GM12892 (cell line): Measurements from ENCODE around the gene KCNK1.
"Not testable (repeated sequence)": the region's sequence is repeated elsewhere in the genome, so short reads cannot be mapped to it uniquely, and the experiment has no call there.

ENCODE experiments used
- DNase-seq: peaks from one replicate; pipeline ENCODE4 v3.0.0; 2011; ENCODE audit not compliant: insufficient read length
- FAIRE-seq: peaks from 2 replicates; lab custom pipeline; 2011; peaks lifted over from hg19 to GRCh38; lab: Jason Lieb, UNC
- POLR2A ChIP-seq: IDR thresholded peaks from 2 replicates; pipeline ENCODE4 v1.6.1; 2011; ENCODE audit warnings: low read depth, low read length, control low read depth
- POLR2AphosphoS5 ChIP-seq: IDR thresholded peaks from 2 replicates; pipeline ENCODE4 v1.6.1; 2011; ENCODE audit warnings: low read depth, low read length, control low read depth
- TAF1 ChIP-seq: IDR thresholded peaks from 2 replicates; pipeline ENCODE4 v1.6.1; 2011; ENCODE audit warnings: low read depth, mild to moderate bottlenecking, control low read depth, low read length, borderline replicate concordance

Gene KCNK1

DNA sequence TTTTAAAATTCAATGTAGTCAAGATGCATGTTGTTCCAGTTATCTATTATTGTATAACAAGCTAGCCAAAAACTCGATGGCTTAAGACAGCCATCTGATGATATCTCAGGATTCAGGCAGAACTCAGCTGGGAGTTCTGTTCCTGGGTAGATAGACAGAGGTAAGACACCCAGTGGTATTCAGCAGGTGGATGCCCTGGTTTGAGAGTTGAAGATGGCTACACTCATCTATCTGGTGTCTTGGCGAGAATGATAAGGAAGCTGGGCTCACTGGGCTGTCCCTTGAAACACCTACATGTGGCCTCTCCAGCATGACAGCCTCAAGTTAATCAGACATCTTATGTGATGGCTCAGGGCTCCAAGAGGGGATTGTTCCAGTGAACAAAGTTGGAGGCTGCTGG lies 3.3 kb upstream of the KCNK1 start:
- FAIRE-seq = no peak
- no peak for DNase-seq
- no peak for TF ChIP-seq POLR2A
- TF ChIP-seq POLR2AphosphoS5 = no peak
- no peak for TF ChIP-seq TAF1

DNA sequence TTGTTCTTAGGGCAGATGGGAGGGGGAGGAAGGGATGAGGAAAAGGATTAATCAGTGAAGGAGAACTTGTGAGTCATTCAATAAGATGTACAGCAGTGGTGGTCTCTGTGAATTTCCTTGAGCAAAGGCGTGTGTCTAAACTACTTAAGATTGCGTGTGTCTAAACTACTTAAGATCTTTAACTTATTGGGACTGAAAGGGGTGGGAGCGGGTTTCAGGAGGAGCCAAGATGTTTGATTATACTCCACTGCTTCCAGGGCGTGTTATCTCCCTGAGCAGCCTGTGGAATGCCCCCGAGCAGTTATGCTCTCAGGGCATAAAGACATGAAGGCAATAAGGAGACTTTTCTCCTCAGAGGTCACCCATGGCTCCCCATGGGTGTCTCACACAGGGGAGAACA lies 2.5 kb upstream of the KCNK1 start:
- not testable (repeated sequence) for DNase-seq, FAIRE-seq

DNA sequence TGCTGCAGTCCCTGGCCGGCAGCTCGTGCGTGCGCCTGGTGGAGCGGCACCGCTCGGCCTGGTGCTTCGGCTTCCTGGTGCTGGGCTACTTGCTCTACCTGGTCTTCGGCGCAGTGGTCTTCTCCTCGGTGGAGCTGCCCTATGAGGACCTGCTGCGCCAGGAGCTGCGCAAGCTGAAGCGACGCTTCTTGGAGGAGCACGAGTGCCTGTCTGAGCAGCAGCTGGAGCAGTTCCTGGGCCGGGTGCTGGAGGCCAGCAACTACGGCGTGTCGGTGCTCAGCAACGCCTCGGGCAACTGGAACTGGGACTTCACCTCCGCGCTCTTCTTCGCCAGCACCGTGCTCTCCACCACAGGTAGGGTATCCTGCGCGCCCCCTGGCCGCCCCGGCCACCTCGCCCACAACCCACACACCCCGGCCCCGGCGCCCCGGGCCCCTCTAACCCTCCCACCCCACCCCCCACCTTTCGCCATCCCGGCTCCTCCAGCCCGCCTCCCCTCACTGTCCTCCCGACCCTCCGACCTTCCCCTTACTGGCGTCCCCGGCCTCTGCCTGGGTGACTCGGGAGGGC lies 352 bp downstream of the KCNK1 start:
- DNase-seq = peak; percentile 44
- FAIRE-seq = no peak
- no peak for TF ChIP-seq TAF1
- TF ChIP-seq POLR2AphosphoS5 = no peak
- 0 out of 2 replicates have a peak, but pooled peaks have one; percentile 19 for TF ChIP-seq POLR2A

DNA sequence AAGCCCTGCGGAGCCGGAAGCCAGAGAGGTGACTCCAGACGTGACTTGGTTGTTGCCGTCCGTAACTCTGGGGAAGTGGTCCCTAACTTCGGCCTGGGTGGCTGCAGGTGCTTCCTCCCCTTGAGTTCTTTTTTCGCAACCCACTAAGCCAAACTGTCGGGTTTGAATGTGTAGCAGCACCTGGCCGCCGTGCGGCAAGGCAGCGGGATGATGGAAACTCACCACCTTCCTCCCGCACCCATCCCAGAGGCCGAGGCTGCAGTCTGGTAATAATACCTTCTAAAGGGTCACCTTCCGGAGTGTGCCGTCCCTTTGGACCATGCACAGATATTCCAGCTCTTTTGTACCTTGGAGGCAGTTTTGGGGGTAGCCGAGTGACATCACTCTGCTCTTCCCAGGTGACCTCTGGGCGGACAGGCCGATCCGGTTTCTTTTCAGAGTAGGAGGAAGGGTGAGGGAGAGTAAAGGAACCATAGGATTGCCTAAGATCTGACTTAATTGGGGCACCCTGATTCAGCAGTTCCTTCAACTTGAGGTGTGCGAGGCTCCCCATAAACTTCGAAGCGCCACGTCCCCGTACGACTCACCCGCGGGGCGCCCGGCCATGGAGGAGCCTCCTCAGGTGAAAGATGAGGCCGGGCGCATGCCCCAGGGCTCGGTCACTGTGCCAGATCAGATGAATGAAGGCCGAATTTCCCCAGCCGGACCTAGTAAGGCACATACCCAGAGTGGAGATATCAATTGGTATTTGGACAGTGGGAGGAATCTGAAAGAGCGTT lies 1.0 kb downstream of the KCNK1 start:
- DNase-seq = peak; percentile 36
- peak; percentile 36 for FAIRE-seq
- no peak for TF ChIP-seq POLR2A
- TF ChIP-seq TAF1 = no peak
- TF ChIP-seq POLR2AphosphoS5 = no peak

DNA sequence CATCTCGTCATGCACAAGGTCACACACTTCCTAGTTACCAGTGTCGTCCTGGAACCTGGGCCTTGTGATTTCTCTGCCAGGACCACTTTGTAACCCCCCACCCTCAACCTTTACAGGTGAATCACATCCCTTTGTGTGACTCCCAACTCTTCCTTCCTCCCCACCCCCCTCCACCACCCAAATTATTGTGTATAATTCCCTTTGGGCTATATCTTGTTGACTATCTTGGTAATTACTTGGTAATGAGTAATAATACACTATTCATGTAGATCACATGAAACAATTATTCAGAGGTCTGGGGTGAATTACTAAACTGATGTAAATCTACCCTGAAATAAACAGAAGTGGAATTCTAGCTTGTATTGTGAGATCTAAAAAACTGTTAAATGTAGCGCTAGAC lies 1.7 kb downstream of the KCNK1 start:
- TF ChIP-seq POLR2AphosphoS5 (no peak), TAF1 (no peak), POLR2A (no peak)
- FAIRE-seq (no peak), DNase-seq (no peak)

DNA sequence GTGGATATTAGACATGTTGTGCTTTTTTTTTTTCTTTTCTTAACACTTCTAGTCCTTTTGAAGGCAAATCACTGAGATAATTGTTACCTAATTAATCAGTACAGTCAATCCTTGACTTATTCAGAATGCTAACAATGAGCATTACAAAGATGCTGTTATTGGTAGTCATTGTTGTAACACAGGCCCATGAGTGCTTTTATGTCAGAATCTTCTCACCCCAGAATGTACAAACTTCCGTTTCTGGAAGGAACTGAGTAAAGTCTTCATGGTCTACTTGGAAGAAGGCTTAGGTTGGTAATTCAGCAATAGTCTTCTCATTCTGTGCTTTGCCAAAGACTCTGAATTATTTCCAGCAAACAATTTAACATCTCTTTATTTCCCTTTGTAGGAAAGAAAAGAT lies 3.1 kb downstream of the KCNK1 start:
- DNase-seq = no peak
- TF ChIP-seq POLR2AphosphoS5 = no peak
- TF ChIP-seq TAF1 = no peak
- no peak for TF ChIP-seq POLR2A
- FAIRE-seq = no peak

DNA sequence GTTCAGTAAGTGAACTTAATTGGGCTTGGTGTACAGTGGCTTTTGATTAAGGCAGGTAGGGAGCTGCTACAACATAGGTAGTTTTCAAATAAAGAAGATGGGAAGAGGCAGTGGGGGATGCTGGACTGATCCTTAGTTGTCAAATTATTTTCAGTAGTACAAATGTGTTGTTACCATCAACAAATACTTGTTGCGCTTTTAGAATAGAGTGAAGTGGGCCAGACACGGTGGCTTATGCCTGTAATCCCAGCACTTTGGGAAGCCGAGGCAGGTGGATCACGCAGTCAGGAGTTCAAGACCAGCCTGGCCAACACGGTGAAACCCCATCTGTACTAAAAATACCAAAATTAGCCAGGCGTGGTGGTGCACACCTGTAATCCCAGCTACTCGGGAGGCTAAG lies 5.5 kb downstream of the KCNK1 start:
- not testable (repeated sequence) for DNase-seq, FAIRE-seq

DNA sequence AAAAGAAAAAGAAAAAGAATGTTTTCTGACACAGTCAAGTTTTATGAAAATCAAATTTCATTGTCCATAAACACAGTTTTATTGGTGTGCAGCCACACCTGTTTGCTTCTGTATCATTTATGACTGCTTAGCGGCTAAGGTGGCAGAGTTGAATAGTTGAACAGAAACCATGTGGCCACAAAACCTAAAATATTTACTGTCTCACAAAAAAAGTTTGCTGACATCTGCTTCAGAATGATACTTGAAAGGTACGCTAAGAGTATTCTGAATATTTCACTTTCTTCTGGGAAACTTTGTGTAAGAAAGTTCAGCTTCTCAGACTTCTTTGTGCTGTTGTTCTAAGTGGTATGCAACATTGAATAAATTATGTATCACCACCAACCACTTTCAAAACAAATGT lies 6.2 kb downstream of the KCNK1 start:
- DNase-seq (no peak), FAIRE-seq (no peak)
- TF ChIP-seq TAF1 (no peak), POLR2AphosphoS5 (no peak), POLR2A (no peak)

DNA sequence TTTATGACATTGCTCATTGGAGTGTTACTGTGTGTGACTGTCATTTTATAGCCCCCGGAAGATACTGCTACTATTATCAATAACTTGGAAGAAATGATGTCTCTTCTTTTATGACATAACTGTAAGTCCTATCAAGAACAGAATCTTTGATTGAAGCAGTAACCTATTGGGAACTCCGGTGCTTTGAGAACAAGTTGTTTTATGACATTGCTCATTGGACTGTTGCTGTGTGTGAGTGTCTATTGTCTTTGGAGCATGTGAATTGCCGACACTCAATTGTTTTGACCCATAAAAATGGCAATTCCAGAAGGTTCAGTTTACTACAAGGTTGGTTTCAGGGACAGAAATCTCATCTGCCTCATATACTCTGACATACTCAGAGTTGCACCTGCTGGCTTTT lies 8.0 kb downstream of the KCNK1 start:
- no peak for FAIRE-seq
- no peak for TF ChIP-seq POLR2A
- TF ChIP-seq TAF1 = no peak
- TF ChIP-seq POLR2AphosphoS5 = no peak
- DNase-seq = no peak

DNA sequence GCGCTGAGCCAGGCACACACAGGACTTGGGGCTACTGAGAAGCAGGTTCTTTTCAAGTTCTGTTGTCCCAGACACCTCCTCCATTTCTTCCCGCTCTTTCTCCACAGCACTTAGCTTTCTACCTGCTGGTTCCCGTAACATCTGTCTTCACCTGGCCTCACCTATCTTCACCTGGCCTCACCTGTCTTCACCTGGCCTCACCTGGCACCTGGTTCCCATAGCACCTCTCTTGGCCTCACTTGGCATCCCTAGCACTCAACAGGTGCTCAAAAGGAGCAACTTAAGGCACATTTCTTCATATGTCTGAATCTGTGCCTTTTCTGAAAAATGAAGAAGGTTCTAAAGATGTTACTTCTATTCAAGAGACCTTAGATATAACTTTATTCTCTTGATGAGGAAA lies 10.4 kb downstream of the KCNK1 start:
- DNase-seq (no peak), FAIRE-seq (no peak)
- no peak for TF ChIP-seq TAF1
- no peak for TF ChIP-seq POLR2A
- TF ChIP-seq POLR2AphosphoS5 = no peak

DNA sequence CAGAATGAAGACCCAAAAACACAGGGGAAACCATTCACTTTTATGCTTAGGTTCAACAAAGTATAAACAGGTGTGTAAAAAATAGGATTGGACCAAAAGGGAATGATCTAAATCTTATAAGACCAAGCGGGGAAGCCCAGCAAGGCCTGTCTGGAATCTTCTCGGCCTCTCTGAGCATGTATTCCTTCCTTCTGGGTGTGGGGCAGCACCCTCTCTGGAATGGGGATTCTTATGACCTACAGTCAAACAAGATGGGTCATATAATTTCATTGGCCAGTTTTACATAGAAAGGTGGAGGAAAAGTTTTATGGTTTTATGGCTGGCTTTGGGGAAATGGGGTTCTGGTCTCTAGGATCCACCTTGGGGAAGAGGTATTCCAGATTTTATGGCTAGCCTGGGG lies 11.2 kb downstream of the KCNK1 start:
- no peak for FAIRE-seq
- TF ChIP-seq POLR2A = no peak
- no peak for TF ChIP-seq POLR2AphosphoS5
- TF ChIP-seq TAF1 = no peak
- DNase-seq = no peak

DNA sequence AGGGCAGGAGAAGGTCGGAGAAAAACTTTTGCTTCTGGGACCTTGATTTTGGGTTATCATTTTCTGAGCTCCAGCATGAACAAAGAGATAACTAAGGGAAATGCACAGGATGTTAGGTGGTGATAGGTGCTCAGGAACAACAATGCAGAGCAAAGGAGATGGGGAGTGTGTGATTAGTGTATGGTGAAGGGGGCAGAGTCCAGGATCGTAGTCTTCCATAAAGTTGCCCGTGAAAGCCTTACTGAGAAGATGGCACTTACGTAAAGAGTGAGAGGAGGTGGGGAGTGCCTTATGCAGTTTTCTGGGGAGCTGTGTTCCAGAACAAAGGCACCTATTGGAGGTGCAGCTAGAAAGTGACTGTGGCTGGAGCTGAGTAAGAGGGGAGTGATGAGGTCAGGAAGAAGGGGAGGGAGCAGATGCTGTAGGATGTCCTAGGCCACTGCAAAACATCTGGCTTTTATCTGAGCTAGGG lies 11.6 kb downstream of the KCNK1 start:
- FAIRE-seq (no peak), DNase-seq (no peak)
- TF ChIP-seq TAF1 (no peak), POLR2AphosphoS5 (no peak), POLR2A (no peak)

DNA sequence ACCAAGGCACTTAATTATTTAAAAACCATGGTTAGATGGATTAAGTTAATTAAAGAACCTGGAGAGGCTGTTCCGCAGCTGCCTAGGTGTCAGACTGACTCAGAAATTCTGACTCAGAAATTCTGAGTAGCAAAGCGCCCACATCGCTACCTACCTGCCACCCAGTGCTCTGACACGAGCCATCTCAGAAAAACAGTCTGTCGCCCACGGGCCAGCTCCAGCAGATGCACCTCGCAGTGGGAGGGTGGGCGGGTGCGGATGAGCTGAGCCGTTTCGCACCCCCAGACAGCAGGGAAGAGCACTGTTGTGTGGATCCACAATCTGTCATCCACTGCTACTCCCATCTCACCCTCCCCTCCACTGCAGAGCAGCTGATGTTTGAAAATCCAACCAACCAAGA lies 13.5 kb downstream of the KCNK1 start:
- FAIRE-seq = no peak
- TF ChIP-seq TAF1 (no peak), POLR2A (no peak), POLR2AphosphoS5 (no peak)
- no peak for DNase-seq
